Measurements from ENCODE around the gene PGAM1. TPM values are rescaled to one million over a fixed set of nuclear protein-coding genes. Genes with fewer than 3 reads are reported as not detected.

PGAM1 gene
- total RNA-seq, 2 experiments from 2014 or later: 1,193 to 1,205 TPM

GRCh38 chr10:97444212-97444611 is 18.2 kb downstream of the PGAM1 start:
- no peak for TF ChIP-seq CTCF (IDR thresholded peaks at IDR 0.05)
- Mint-ChIP-seq H3K27me3 (no peaks in the 10 kb centered on the region), H3K4me1 (ENCODE audit: low read depth) (peaks cover 36% of the 10 kb centered on the region), H3K27ac (peak overlapping the region; percentile 58), H3K9me3 (no peaks in the 10 kb centered on the region), H3K36me3 (ENCODE audit: low read depth) (peaks cover 20% of the 10 kb centered on the region), H3K4me3 (peak overlapping the region; percentile 97)
- CTCF ChIA-PET: interaction anchor here (1.4 to 1.9 kb wide), 7 partner anchors 16 to 44 kb away, joined by 3 to 19 read pairs (median 5); partner anchors contain the start of gene RRP12
- DNase-seq (no peak), ATAC-seq (no peak)
- POLR2A ChIA-PET: interaction anchor here (0.8 to 4.6 kb wide), 7 partner anchors 9 to 44 kb away, joined by 3 to 26 read pairs (median 6); partner anchors contain the start of gene RRP12
- intact Hi-C loops (cut with micrococcal nuclease): loop anchor here (5.0 kb wide), 1 partner anchor 37 kb away; no protein-coding TSS in a partner anchor

DNA sequence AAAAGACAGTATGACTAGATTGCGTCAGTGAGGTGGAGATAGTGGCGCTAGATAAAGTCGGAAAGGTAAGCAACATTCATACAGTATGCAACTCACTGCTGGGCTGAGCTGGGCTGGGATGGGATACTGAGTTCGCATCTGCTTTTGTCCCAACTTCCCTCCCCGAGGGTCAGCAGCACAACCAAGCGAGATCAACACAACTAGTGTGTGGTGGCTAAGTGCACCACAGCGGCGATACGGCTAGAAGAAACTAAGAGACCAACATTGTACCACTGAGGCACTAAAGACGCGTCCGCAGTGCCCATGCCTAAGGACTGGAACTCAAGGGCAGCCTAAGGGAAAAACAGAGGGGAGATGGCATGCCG is 19.3 kb downstream of the PGAM1 start:
- intact Hi-C loops (cut with micrococcal nuclease): no loop called here

GRCh38 chr10:97445722-97446639 is 20.0 kb downstream of the PGAM1 start, which contains the start of the genes EXOSC1 and ZDHHC16:
TSS of gene EXOSC1 (minus strand) at chr10:97446006. CDS start at chr10:97445985, 21 bp downstream.
TSS of gene ZDHHC16 (plus strand) at chr10:97446175. CDS start at chr10:97451676, 5,501 bp downstream.
- intact Hi-C loops (cut with micrococcal nuclease): no loop called here
- peaks cover 15% of the 10 kb centered on the region for H3K36me3 Mint-ChIP-seq (ENCODE audit: low read depth)

More for the DNA sequence above, 19.3 kb downstream of the PGAM1 start:
- Mint-ChIP-seq H3K9me3 (no peaks in the 10 kb centered on the region), H3K4me3 (peak overlapping the region; percentile 97), H3K27me3 (no peaks in the 10 kb centered on the region), H3K27ac (peak overlapping the region; percentile 85), H3K4me1 (ENCODE audit: low read depth) (peaks cover 37% of the 10 kb centered on the region), H3K36me3 (ENCODE audit: low read depth) (peaks cover 18% of the 10 kb centered on the region)
- ATAC-seq (no peak), DNase-seq (no peak)
- POLR2A ChIA-PET: interaction anchor here (1.0 to 4.6 kb wide), 6 partner anchors 8 to 43 kb away, joined by 3 to 26 read pairs (median 6); no protein-coding TSS in a partner anchor
- TF ChIP-seq CTCF (IDR thresholded peaks at IDR 0.05): no peak
- CTCF ChIA-PET: interaction anchor here (0.8 to 1.9 kb wide), 9 partner anchors 11 to 45 kb away, joined by 3 to 19 read pairs (median 5); partner anchors contain the start of gene RRP12

GRCh38 chr10:97450828-97451227 is 24.8 kb downstream of the PGAM1 start:
- ATAC-seq (no peak), DNase-seq (no peak)
- Mint-ChIP-seq H3K4me1 (ENCODE audit: low read depth) (peaks cover 56% of the 10 kb centered on the region), H3K36me3 (ENCODE audit: low read depth) (peaks cover 29% of the 10 kb centered on the region), H3K9me3 (no peaks in the 10 kb centered on the region), H3K4me3 (no peak overlapping the region), H3K27ac (peak overlapping the region; percentile 56), H3K27me3 (no peaks in the 10 kb centered on the region)
- TF ChIP-seq CTCF (IDR thresholded peaks at IDR 0.05): no peak
- ChIA-PET POLR2A (interaction anchor here (1.2 to 1.5 kb wide), 2 partner anchors 17 to 91 kb away, joined by 3 to 4 read pairs; no protein-coding TSS in a partner anchor), CTCF (interaction anchor here (1.0 kb wide), 1 partner anchor 240 kb away, joined by 3 read pairs; no protein-coding TSS in a partner anchor)
- intact Hi-C loops (cut with micrococcal nuclease): no loop called here

More at GRCh38 chr10:97445722-97446639, 20.0 kb downstream of the PGAM1 start, which contains the start of the genes EXOSC1 and ZDHHC16:
- DNase-seq (peak; percentile 98), ATAC-seq (peak; percentile 94)
- H3K4me3 Mint-ChIP-seq: peak within 1 kb of the TSS; percentile 97
- ChIA-PET POLR2A (interaction anchor here (1.3 to 4.6 kb wide), 5 partner anchors 8 to 33 kb away, joined by 4 to 26 read pairs (median 7); no protein-coding TSS in a partner anchor), CTCF (interaction anchor here (0.8 to 1.9 kb wide), 8 partner anchors 11 to 46 kb away, joined by 3 to 13 read pairs (median 4); partner anchors contain the start of gene RRP12)
- no peaks in the 10 kb centered on the region for H3K9me3 Mint-ChIP-seq
- H3K27ac Mint-ChIP-seq: peak within 1 kb of the TSS; percentile 85
- H3K4me1 Mint-ChIP-seq (ENCODE audit: low read depth): peaks cover 42% of the 10 kb centered on the region
- H3K27me3 Mint-ChIP-seq: no peaks in the 10 kb centered on the region
- no peak for TF ChIP-seq CTCF (IDR thresholded peaks at IDR 0.05)
